Smooth muscle cell (in vitro differentiated cells): ENCODE data around the gene SLC2A11. TPM values are rescaled to one million over a fixed set of nuclear protein-coding genes. Genes with fewer than 3 reads are reported as not detected.

Experiments
- DNase-seq: peaks from one replicate; lab custom pipeline; 2025; ENCODE audit not compliant: unreplicated experiment; lab: John Stamatoyannopoulos, UW
- H2AFZ ChIP-seq: fragments of 200-600 bp; sonication (generic); 2 replicates; pipeline ENCODE4 v1.6.0; 2016; ENCODE audit warnings: antibody characterized with exemption, low read depth, mild to moderate bottlenecking
- H3F3A ChIP-seq: fragments of 200-600 bp; sonication (generic); 2 replicates; pipeline ENCODE4 v1.6.0; 2017; ENCODE audit warnings: antibody characterized with exemption, low read depth
- H3K27ac ChIP-seq: fragments of 200-600 bp; sonication (generic); 2 replicates; pipeline ENCODE4 v1.5.1; 2016; ENCODE audit warnings: low read depth, mild to moderate bottlenecking
- H3K27me3 ChIP-seq: fragments of 200-600 bp; sonication (generic); 2 replicates; pipeline ENCODE4 v1.6.1; 2016; ENCODE audit warnings: low read depth, mild to moderate bottlenecking
- H3K36me3 ChIP-seq: fragments of 200-600 bp; sonication (generic); 2 replicates; pipeline ENCODE4 v1.5.1; 2016; ENCODE audit warnings: low read depth
- H3K4me1 ChIP-seq: fragments of 200-600 bp; sonication (generic); 2 replicates; pipeline ENCODE4 v1.5.1; 2016; ENCODE audit warnings: low read depth
- H3K4me2 ChIP-seq: fragments of 200-600 bp; sonication (generic); 2 replicates; pipeline ENCODE4 v1.6.0; 2016; ENCODE audit warnings: mild to moderate bottlenecking
- H3K4me3 ChIP-seq: fragments of 200-600 bp; sonication (generic); 2 replicates; pipeline ENCODE4 v1.5.1; 2016; ENCODE audit warnings: mild to moderate bottlenecking
- H3K79me2 ChIP-seq: fragments of 200-600 bp; sonication (generic); 2 replicates; pipeline ENCODE4 v1.6.0; 2016; ENCODE audit warnings: low read depth, mild to moderate bottlenecking
- H3K9ac ChIP-seq: fragments of 200-600 bp; sonication (generic); 2 replicates; pipeline ENCODE4 v1.6.0; 2016; ENCODE audit warnings: low read depth
- H3K9me3 ChIP-seq: fragments of 200-600 bp; sonication (generic); replicated peaks from 2 replicates; pipeline ENCODE4 v1.5.1; 2016; ENCODE audit warnings: low read depth
- H4K20me1 ChIP-seq: fragments of 200-600 bp; sonication (generic); 2 replicates; pipeline ENCODE4 v1.6.0; 2016; ENCODE audit warnings: low read depth
- CTCF ChIP-seq: fragments of 200-600 bp; sonication (generic); IDR thresholded peaks from 2 replicates; pipeline ENCODE4 v1.5.1; 2017; ENCODE audit warnings: borderline replicate concordance, mild to moderate bottlenecking, antibody characterized with exemption; ENCODE audit not compliant: insufficient read depth, poor library complexity, severe bottlenecking
- WGBS: methylation state at CpG from one replicate; pipeline ENCODE4 v1.1.7; 2016; ENCODE audit warnings: low lambda C conversion rate; 5-methylcytosine and 5-hydroxymethylcytosine counted together
- polyA plus RNA-seq: library from polyadenylated mRNA; unstranded; fragments of >200 nt; fragmentation: Nextera tagmentation; extraction: Ambion mirVana; gene quantifications from 2 replicates; pipeline ENCODE4 v1.2.1, GENCODE V29; 2016
- total RNA-seq: library from RNA; depleted of rRNA; stranded (reverse); fragments of >200 nt; gene quantifications from 2 replicates; pipeline ENCODE4 v1.2.3, GENCODE V29; 2014

Gene SLC2A11
- total and polyA plus RNA-seq, 2 experiments from 2014 or later, result 3.5 to 9.5 TPM

GRCh38 chr22:23891726-23892125, 34.1 kb downstream of the SLC2A11 start:
- H3K9ac ChIP-seq, result no peak overlapping the region
- H3K4me3 ChIP-seq, result no peak overlapping the region
- WGBS, result 86% methylated on average over 7 of the region's 7 CpGs
- no peak overlapping the region for H3K4me2 ChIP-seq
- peaks cover 8% of the 10 kb centered on the region for H3K4me1 ChIP-seq
- no peak for DNase-seq
- H3K36me3 ChIP-seq, result no peaks in the 10 kb centered on the region
- no peak overlapping the region for H2AFZ ChIP-seq
- TF ChIP-seq CTCF, result no peak
- H3K79me2 ChIP-seq, result peaks cover 18% of the 10 kb centered on the region
- H4K20me1 ChIP-seq, result peaks cover 20% of the 10 kb centered on the region
- peaks cover 8% of the 10 kb centered on the region for H3F3A ChIP-seq
- no peaks in the 10 kb centered on the region for H3K27me3 ChIP-seq
- H3K9me3 ChIP-seq, result no peaks in the 10 kb centered on the region
- H3K27ac ChIP-seq, result no peak overlapping the region

- no peak for DNase-seq
- Histone ChIP-seq H3K79me2 (peaks cover 18% of the 10 kb centered on the region), H3K9ac (no peak overlapping the region), H3F3A (peaks cover 8% of the 10 kb centered on the region), H3K36me3 (no peaks in the 10 kb centered on the region), H4K20me1 (peaks cover 24% of the 10 kb centered on the region), H3K4me1 (peaks cover 8% of the 10 kb centered on the region), H3K27me3 (no peaks in the 10 kb centered on the region), H2AFZ (no peak overlapping the region), H3K9me3 (no peaks in the 10 kb centered on the region), H3K27ac (no peak overlapping the region), H3K4me2 (no peak overlapping the region), H3K4me3 (no peak overlapping the region)
- no peak for TF ChIP-seq CTCF
- WGBS, result 64% methylated on average over 2 of the region's 2 CpGs
Measured at GRCh38 chr22:23892130-23892529, 34.5 kb downstream of the SLC2A11 start.

GRCh38 chr22:23892706-23893105, 35.0 kb downstream of the SLC2A11 start:
- no peak overlapping the region for H3K4me3 ChIP-seq
- TF ChIP-seq CTCF, result no peak

More at GRCh38 chr22:23892706-23893105, 35.0 kb downstream of the SLC2A11 start:
- H3K9ac ChIP-seq, result no peak overlapping the region
- H3K36me3 ChIP-seq, result no peaks in the 10 kb centered on the region
- H3K4me1 ChIP-seq, result peaks cover 8% of the 10 kb centered on the region
- H4K20me1 ChIP-seq, result peaks cover 28% of the 10 kb centered on the region
- DNase-seq, result no peak
- peaks cover 9% of the 10 kb centered on the region for H3F3A ChIP-seq
- no peak overlapping the region for H3K4me2 ChIP-seq
- no peak overlapping the region for H2AFZ ChIP-seq
- peaks cover 18% of the 10 kb centered on the region for H3K79me2 ChIP-seq
- no peaks in the 10 kb centered on the region for H3K9me3 ChIP-seq
- no peaks in the 10 kb centered on the region for H3K27me3 ChIP-seq
- 68% methylated on average over 4 of the region's 4 CpGs for WGBS
- no peak overlapping the region for H3K27ac ChIP-seq
